MCF 10A (cell line): ENCODE results near the gene XPO6. TPM values are rescaled to one million over a fixed set of nuclear protein-coding genes. Genes with fewer than 3 reads are reported as not detected.

Experiments
- BruUV-seq: library from RNA; stranded (reverse); fragments of 400-500 nt; replicated peaks from 2 replicates; lab custom pipeline; 2021; lab: Mats Ljungman, UMichigan
- CTCF ChIA-PET: fragments of 300-600 bp; sonication (Branson Sonifier 250); formaldehyde crosslinking; extraction: SDS; loops from one replicate; lab custom pipeline; 2021; ENCODE audit warnings: antibody characterized with exemption, inconsistent platforms; lab: Yijun Ruan, JAX
- POLR2A ChIA-PET: fragments of 300-600, 350-650 bp; sonication (Branson Sonifier 250); formaldehyde crosslinking; extraction: SDS; loops from one replicate; lab custom pipeline; 2020; ENCODE audit warnings: antibody characterized with exemption, inconsistent platforms; lab: Yijun Ruan, JAX
- DNase-seq: peaks from one replicate; pipeline ENCODE4 v3.0.0-alpha.2; 2018; ENCODE audit not compliant: unreplicated experiment
- H3K27ac Mint-ChIP-seq: one replicate; pipeline ENCODE4 v1.8.0; 2022; ENCODE audit warnings: mild to moderate bottlenecking, low read depth, mixed read lengths; ENCODE audit not compliant: unreplicated experiment
- H3K27me3 Mint-ChIP-seq: one replicate; pipeline ENCODE4 v1.8.0; 2022; ENCODE audit warnings: mixed read lengths; ENCODE audit not compliant: insufficient read depth, unreplicated experiment
- H3K36me3 Mint-ChIP-seq: one replicate; pipeline ENCODE4 v1.8.0; 2022; ENCODE audit warnings: mild to moderate bottlenecking, moderate library complexity, mixed read lengths; ENCODE audit not compliant: insufficient read depth, unreplicated experiment
- H3K4me1 Mint-ChIP-seq: one replicate; pipeline ENCODE4 v1.8.0; 2022; ENCODE audit warnings: mixed read lengths; ENCODE audit not compliant: insufficient read depth, unreplicated experiment
- H3K4me3 Mint-ChIP-seq: one replicate; pipeline ENCODE4 v1.8.0; 2022; ENCODE audit warnings: mild to moderate bottlenecking, moderate library complexity, mixed read lengths; ENCODE audit not compliant: unreplicated experiment
- H3K9me3 Mint-ChIP-seq: one replicate; pipeline ENCODE4 v1.8.0; 2022; ENCODE audit warnings: mixed read lengths; ENCODE audit not compliant: unreplicated experiment
- intact Hi-C: fragments of 100-400 bp; cut with micrococcal nuclease; formaldehyde crosslinking; loops from 2 replicates; pipeline ENCODE4 v1.14.1; 2022
- total RNA-seq: library from RNA; stranded (reverse); gene quantifications from 2 replicates; pipeline ENCODE4 v1.2.3, GENCODE V29; 2022
- TF ChIP-seq, protein P1 (sequence below): fragments of 200-600 bp; IDR thresholded peaks from one replicate; pipeline ENCODE4 v1.8.0; 2022; ENCODE audit warnings: antibody characterized with exemption, mild to moderate bottlenecking; ENCODE audit not compliant: unreplicated experiment

Gene XPO6
- total RNA-seq, 1 experiment from 2014 or later = 200 TPM

DNA sequence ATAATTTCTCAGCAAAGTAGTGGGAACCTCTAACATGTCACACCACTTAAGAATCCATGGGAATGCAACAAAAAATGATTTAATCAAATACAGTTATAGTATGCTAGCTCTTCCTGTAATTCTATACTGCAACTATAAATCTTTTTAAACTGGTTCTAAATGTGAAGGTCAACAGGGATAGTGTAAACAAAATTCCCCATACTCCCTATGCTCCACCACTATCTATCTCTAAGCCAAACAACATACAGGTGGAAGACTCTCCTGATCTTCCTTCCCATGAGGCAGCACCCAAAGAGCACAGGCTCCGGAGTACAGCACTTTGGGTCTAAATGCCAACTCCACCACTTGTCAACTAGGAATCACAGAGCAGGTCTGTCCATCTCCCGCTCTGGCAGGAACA, 4.4 kb downstream of the XPO6 start:
- Mint-ChIP-seq H3K4me1 (peaks cover 24% of the 10 kb centered on the region), H3K27me3 (no peaks in the 10 kb centered on the region), H3K27ac (no peak overlapping the region), H3K4me3 (no peak overlapping the region), H3K36me3 (peaks cover 31% of the 10 kb centered on the region), H3K9me3 (no peaks in the 10 kb centered on the region)
- intact Hi-C loops = no loop called here
- no peak for DNase-seq
- ChIA-PET CTCF (interaction anchor here (0.7 kb wide), 1 partner anchor 40 kb away, joined by 4 read pairs; no protein-coding TSS in a partner anchor), POLR2A (interaction anchor here (7.5 kb wide), 1 partner anchor 16 kb away, joined by 41 read pairs; no protein-coding TSS in a partner anchor)
- TF ChIP-seq, protein P1, sequence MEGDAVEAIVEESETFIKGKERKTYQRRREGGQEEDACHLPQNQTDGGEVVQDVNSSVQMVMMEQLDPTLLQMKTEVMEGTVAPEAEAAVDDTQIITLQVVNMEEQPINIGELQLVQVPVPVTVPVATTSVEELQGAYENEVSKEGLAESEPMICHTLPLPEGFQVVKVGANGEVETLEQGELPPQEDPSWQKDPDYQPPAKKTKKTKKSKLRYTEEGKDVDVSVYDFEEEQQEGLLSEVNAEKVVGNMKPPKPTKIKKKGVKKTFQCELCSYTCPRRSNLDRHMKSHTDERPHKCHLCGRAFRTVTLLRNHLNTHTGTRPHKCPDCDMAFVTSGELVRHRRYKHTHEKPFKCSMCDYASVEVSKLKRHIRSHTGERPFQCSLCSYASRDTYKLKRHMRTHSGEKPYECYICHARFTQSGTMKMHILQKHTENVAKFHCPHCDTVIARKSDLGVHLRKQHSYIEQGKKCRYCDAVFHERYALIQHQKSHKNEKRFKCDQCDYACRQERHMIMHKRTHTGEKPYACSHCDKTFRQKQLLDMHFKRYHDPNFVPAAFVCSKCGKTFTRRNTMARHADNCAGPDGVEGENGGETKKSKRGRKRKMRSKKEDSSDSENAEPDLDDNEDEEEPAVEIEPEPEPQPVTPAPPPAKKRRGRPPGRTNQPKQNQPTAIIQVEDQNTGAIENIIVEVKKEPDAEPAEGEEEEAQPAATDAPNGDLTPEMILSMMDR = no peak
- BruUV-seq = no TSS peak

DNA sequence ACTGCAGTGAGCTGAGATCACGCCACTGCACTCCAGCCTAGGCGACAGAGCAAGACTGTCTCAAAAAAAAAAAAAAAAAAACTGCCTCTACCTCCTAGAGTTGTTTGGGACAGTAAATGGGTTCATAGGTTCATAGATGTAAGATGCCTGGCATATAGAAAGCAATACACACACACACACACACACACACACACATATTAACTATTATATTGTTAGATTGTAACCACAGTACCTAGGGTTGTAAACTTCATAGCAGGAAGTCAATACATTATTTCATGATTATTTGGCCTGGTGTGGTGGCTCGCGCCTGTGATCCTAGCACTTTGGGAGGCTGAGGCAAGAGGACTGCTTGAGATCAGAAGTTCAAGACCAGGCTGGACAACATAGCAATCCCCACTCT, 5.8 kb downstream of the XPO6 start:
- TF ChIP-seq, protein P1 = no peak
- Mint-ChIP-seq H3K9me3 (no peaks in the 10 kb centered on the region), H3K27me3 (no peaks in the 10 kb centered on the region), H3K36me3 (peaks cover 41% of the 10 kb centered on the region), H3K4me3 (no peak overlapping the region), H3K27ac (no peak overlapping the region), H3K4me1 (peaks cover 27% of the 10 kb centered on the region)
- CTCF ChIA-PET = interaction anchor here (0.6 to 0.7 kb wide), 2 partner anchors 72 to 734 kb away, joined by 3 read pairs; no protein-coding TSS in a partner anchor
- no peak for DNase-seq
- no TSS peak for BruUV-seq
- POLR2A ChIA-PET = interaction anchor here (0.8 to 7.5 kb wide), 2 partner anchors 15 to 25 kb away, joined by 3 to 41 read pairs; no protein-coding TSS in a partner anchor
- intact Hi-C loops = no loop called here

DNA sequence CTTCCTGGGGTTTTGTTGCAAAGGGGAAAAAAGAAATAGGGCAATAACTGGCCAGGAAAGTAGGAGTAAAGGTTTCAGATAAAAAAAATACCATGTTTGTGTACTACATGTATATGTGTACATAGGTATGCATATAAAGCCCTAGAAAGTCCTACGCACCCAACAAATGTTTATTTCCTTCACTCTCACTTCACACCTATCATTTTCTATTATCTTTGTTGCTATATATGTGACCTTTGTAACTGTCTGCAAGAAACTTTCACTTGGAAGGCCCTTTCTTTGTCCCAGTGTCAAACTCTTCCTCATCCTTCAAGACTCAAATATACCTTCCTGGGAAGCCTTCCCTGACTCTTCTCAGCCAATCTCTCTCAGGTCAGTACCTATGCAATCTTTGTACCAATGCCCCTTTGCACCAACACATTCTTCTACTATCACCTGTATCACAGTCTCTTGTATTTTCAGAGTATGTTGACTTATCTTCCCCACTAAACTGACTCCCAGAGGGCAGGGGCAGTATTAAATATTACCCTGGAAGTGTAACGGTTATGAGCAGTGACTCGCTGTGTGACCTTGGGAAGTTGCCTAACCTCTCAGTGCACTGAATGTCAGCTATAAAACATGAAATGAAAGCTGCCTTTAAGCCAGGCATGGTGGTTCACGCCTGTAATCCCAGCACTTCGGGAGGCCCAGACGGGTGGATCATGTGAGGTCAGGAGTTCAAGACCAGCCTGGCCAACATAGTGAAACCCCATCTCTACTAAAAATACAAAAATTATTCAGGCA, 6.5 kb downstream of the XPO6 start:
- no peak overlapping the region for H3K4me3 Mint-ChIP-seq
- no peaks in the 10 kb centered on the region for H3K27me3 Mint-ChIP-seq
- intact Hi-C loops = no loop called here
- BruUV-seq = no TSS peak
- H3K27ac Mint-ChIP-seq = no peak overlapping the region
- peaks cover 32% of the 10 kb centered on the region for H3K4me1 Mint-ChIP-seq
- no peak for DNase-seq
- TF ChIP-seq, protein P1 = no peak
- ChIA-PET CTCF (interaction anchor here (0.7 kb wide), 1 partner anchor 10 kb away, joined by 3 read pairs; no protein-coding TSS in a partner anchor), POLR2A (no interaction called here)
- H3K9me3 Mint-ChIP-seq = no peaks in the 10 kb centered on the region
- peaks cover 46% of the 10 kb centered on the region for H3K36me3 Mint-ChIP-seq

DNA sequence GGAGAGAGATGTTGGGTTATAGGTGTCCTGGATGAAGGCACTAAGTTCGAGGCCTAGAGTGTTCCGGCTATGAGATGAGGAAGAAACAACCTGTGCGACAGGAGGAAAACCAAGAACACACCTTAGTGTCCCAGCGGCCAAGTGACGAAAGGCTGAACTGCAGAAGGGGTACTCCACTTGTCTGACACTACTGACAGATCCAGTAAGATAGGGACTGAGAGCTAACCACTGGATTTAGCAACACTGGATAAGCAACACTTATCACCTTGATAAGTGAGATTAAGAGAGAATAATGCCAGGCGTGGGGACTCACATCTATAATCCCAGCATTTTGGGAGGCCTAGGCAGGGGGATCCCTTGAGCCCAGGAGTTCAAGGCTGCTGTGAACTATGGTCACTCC, 7.1 kb downstream of the XPO6 start:
- TF ChIP-seq, protein P1 = no peak
- H3K36me3 Mint-ChIP-seq = peaks cover 50% of the 10 kb centered on the region
- no peak overlapping the region for H3K27ac Mint-ChIP-seq
- no TSS peak for BruUV-seq
- no peak for DNase-seq
- no peaks in the 10 kb centered on the region for H3K27me3 Mint-ChIP-seq
- ChIA-PET CTCF (interaction anchor here (0.7 kb wide), 1 partner anchor 9 kb away, joined by 3 read pairs; no protein-coding TSS in a partner anchor), POLR2A (no interaction called here)
- no peak overlapping the region for H3K4me3 Mint-ChIP-seq
- intact Hi-C loops = no loop called here
- no peaks in the 10 kb centered on the region for H3K9me3 Mint-ChIP-seq
- H3K4me1 Mint-ChIP-seq = peaks cover 32% of the 10 kb centered on the region
